ENCODE data around the gene COL16A1.

GRCh38 chr1:31691951-31692350, 11.9 kb downstream of the COL16A1 start:
- TF ChIP-seq CTCF (IDR thresholded peaks at IDR 0.05) (no peak), EP300 (IDR thresholded peaks at IDR 0.05) (no peak), POLR2AphosphoS5 (IDR thresholded peaks at IDR 0.05) (no peak)
